ENCODE results near the gene SLC25A19. TPM values are rescaled to one million over a fixed set of nuclear protein-coding genes. Genes with fewer than 3 reads are reported as not detected.
A peak's percentile ranks its signal among the peaks of the same experiment; 100 is the strongest.

Gene SLC25A19
- total RNA-seq, 1 experiment from 2014 or later, result 21.0 TPM

DNA sequence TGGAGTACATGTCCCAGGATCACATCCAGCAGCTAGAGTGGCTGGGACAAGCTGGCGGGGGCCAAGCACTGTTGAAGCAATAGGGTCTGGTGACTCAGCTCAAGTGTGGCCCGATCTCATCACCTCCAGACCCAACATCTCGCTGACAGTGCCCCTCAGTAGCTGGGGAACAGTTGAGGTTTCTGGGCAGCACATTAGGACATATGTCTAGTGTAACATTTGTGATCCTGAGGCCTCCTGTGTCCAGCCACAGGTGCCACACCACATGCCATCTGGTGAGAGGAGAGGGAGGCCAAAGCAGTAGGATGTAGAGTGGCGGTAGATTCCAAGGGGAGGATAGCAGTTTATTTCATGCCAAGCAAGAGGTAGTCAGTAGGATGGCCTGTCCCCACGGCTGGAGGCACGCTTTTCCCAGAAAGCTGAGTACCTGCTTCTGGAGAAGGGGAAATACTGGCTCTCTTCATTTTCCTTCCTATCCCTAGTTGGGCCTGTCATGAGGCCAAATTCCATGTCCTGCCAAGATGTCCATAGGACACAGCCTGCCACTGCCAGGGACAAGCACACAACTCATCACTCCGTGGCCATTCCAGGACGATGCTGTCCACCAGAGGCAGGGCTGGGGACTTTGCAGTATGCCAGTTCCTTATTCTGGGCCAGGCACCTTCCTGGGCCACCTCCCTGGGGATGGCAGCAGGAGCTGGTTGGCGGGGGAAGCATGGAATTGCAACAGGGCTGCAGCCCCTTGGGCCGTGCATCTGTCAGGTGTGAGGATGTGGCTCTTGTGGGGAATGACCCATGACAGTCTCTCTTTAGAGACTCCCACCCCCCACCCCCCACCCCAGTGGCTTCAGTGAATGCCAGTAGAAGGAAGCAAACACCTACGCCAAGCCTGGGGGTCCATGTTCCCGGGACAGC is 51.9 kb downstream of the SLC25A19 start:
- in situ Hi-C loops (cut with HindIII; ENCODE audit: low pct_unique_long_range_greater_than_20kb, low sequenced_read_pairs), result no loop called here
- DNase-seq (ENCODE audit: low read depth, low spot score), result no peak

DNA sequence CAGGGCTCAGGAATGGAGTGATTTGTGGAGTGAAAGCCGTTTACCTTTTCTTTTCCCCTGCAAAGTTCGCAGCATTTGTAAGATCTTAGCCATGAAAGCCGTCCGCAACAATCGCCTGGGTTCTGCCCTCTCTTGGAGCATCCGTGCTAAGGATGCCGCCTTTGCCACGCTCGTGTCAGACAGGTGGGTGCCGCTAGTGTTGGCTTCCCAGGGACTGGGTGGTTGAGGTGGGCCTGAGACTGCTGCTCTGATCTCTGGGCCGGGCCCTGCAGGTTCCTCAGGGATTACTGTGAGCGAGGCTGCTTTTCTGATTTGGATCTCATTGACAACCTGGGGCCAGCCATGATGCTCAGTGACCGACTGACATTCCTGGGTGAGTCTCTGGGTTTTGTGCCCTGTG is 56.4 kb downstream of the SLC25A19 start:
- in situ Hi-C loops (cut with HindIII; ENCODE audit: low pct_unique_long_range_greater_than_20kb, low sequenced_read_pairs), result no loop called here

DNA sequence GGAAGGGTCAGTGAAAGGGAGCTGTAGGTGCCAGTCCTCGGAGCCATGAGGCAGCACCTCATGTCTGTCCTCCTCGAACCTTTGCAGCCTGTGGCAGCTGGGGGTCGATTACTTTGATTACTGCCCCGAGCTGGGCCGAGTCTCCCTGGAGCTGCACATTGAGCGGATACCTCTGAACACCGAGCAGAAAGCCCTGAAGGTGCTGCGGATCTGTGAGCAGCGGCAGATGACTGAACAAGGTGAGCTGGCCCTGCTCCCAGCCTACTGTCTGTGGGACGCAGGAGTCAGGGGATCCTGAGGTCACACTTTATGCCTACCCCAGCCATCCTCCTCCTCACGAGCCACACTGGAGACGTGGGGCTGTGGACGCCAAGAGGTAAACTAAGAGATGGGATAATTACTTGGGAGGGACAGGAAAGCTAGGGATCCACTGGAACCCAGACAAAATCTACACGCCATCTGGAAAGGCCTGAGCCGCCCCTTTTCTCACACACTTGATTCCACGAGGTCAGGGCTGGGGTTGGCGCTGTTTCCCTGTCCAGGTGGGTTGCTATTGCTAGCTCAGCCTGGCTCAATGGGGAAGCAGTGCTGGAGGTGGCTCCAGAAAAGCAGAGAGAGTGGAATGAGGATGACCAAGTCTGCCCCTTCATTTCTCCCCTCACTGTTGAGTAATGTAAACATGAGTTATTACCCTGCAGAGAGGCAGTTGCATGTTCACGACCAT is 57.3 kb downstream of the SLC25A19 start:
- no peak for DNase-seq (ENCODE audit: low read depth, low spot score)
- in situ Hi-C loops (cut with HindIII; ENCODE audit: low pct_unique_long_range_greater_than_20kb, low sequenced_read_pairs), result no loop called here

More for the DNA sequence above, 56.4 kb downstream of the SLC25A19 start:
- no peak for DNase-seq (ENCODE audit: low read depth, low spot score)

DNA sequence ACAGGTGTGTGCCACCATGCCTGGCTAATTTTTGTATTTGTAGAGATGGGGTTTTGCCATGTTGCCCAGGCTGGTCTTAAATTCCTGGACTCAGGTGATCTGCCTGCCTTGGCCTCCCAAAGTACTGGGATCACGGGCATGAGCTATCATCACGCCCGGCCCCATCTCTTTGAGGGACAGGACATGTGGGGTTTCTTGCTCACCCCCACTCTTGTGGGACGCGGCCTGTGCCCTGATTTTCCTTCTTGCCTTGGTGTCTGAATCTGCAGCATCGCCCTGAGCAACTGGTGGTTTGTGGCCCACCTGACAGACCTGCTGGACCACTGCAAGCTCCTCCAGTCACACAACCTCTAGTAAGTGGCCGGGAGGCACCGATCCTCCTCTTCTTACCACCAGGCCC is 58.2 kb downstream of the SLC25A19 start:
- in situ Hi-C loops (cut with HindIII; ENCODE audit: low pct_unique_long_range_greater_than_20kb, low sequenced_read_pairs), result no loop called here
- DNase-seq (ENCODE audit: low read depth, low spot score), result no peak

DNA sequence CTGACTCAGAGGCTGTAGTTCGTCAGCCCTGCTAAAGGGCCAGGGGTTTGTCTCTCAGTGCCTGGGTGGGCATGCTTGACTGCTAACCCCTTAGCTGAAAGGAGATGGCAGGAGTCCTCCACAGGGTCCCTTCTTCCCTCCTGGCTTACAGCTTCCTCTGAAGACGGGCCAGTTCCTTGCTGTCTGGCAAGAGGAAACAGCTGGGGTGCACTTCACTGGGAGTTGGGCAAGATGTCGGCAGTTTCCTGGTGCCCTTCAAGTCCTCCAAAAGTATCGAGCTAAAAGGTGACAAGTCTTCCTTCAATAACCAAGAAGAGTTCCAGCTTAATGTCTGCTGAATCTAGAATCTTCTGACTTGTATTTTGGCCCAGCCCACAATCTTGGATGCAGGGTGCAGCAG is 60.4 kb downstream of the SLC25A19 start:
- DNase-seq (ENCODE audit: low read depth, low spot score), result no peak
- in situ Hi-C loops (cut with HindIII; ENCODE audit: low pct_unique_long_range_greater_than_20kb, low sequenced_read_pairs), result no loop called here

DNA sequence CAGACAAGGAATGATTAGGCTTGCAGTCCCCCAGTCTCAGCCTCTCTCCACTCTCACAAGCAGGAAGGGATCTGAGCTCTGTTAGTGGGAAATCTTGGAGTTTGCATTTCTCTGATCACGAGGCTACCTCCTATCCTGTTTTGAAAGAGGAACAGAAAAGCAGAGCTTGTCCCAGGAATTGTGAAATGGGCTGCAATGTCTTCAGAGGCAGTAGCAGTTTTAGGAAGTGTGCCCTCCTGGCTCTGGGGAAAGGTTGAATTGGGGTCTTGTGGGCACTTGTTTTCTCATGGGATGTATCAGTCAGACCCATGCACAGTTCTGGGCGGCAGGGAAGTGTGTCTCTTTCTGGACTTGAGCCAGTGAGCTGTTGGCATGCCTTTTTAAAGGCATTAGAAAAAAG is 60.9 kb downstream of the SLC25A19 start:
- in situ Hi-C loops (cut with HindIII; ENCODE audit: low pct_unique_long_range_greater_than_20kb, low sequenced_read_pairs), result no loop called here
- peak; percentile 50 for DNase-seq (ENCODE audit: low read depth, low spot score)

DNA sequence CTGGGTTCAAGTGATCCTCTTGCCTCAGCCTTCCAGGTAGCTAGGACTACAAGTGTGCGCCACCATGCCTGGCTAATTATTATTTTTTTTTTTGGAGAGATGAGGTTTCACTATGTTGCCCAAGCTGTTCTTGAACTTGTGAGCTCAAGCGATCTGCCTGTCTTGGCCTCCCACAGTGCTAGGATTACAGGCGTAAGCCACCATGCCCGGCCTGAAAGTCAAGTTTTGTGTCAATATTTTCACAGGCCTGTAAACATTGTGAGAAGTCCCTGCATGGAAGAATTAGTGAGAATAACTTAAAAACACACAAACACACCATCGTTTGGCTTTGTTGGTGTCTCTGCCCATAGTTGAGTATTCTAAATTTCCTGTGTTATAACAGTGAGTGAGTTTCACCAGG is 61.5 kb downstream of the SLC25A19 start:
- in situ Hi-C loops (cut with HindIII; ENCODE audit: low pct_unique_long_range_greater_than_20kb, low sequenced_read_pairs), result no loop called here
- DNase-seq (ENCODE audit: low read depth, low spot score), result no peak

DNA sequence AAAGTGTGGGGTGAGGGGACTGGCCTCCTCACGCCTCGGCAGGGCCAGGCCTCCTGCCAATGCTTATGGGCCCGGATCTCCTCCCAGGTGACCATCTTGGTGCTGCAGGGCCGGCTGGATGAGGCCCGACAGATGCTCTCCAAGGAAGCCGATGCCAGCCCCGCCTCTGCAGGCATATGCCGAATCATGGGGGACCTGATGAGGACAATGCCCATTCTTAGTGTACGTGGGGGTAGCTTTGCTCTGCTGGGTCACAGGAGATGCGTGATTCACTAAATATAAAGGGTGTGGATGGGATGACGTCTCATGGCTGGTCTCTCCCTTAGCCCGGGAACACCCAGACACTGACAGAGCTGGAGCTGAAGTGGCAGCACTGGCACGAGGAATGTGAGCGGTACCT is 64.2 kb downstream of the SLC25A19 start:
- in situ Hi-C loops (cut with HindIII; ENCODE audit: low pct_unique_long_range_greater_than_20kb, low sequenced_read_pairs), result no loop called here

More for the DNA sequence above, 64.2 kb downstream of the SLC25A19 start:
- DNase-seq (ENCODE audit: low read depth, low spot score), result no peak

Other genes with a start within 250 kb of the SLC25A19 start
- gene ATP5PD, start 242.5 kb downstream of the SLC25A19 start, total RNA-seq (2014; rRNA removed; shearing (Covaris generic)), result 557 and 623 TPM in 2 replicates
- 23.3 and 26.6 TPM in 2 replicates for gene KCTD2, start 242.2 kb downstream of the SLC25A19 start, total RNA-seq (2014; rRNA removed; shearing (Covaris generic))
- gene SLC16A5, start 201.5 kb downstream of the SLC25A19 start, total RNA-seq (2014; rRNA removed; shearing (Covaris generic)), result 0.19 TPM in 1 of 2 replicates, not detected in the other
- 4.9 and 5.4 TPM in 2 replicates for gene ARMC7, start 179.5 kb downstream of the SLC25A19 start, total RNA-seq (2014; rRNA removed; shearing (Covaris generic))
- 44.5 and 46.7 TPM in 2 replicates for gene NT5C, start 157.7 kb downstream of the SLC25A19 start, total RNA-seq (2014; rRNA removed; shearing (Covaris generic))
- 148 and 158 TPM in 2 replicates for gene JPT1, start 134.9 kb downstream of the SLC25A19 start, total RNA-seq (2014; rRNA removed; shearing (Covaris generic))
- gene SUMO2, start 106.5 kb downstream of the SLC25A19 start, total RNA-seq (2014; rRNA removed; shearing (Covaris generic)), result 206 and 213 TPM in 2 replicates
- 46.0 and 49.4 TPM in 2 replicates for gene NUP85, start 83.8 kb downstream of the SLC25A19 start, total RNA-seq (2014; rRNA removed; shearing (Covaris generic))
- gene GGA3, start 27.8 kb downstream of the SLC25A19 start, total RNA-seq (2014; rRNA removed; shearing (Covaris generic)), result 15.7 and 17.4 TPM in 2 replicates
- gene MRPS7, start 27.6 kb downstream of the SLC25A19 start, total RNA-seq (2014; rRNA removed; shearing (Covaris generic)), result 184 and 188 TPM in 2 replicates
- 20.8 and 22.9 TPM in 2 replicates for gene MIF4GD, start 18.2 kb downstream of the SLC25A19 start, total RNA-seq (2014; rRNA removed; shearing (Covaris generic))
- 146 and 154 TPM in 2 replicates for gene GRB2, start 116.2 kb upstream of the SLC25A19 start, total RNA-seq (2014; rRNA removed; shearing (Covaris generic))
- gene TMEM94, start 167.2 kb upstream of the SLC25A19 start, total RNA-seq (2014; rRNA removed; shearing (Covaris generic)), result 37.3 and 51.7 TPM in 2 replicates
- gene CASKIN2, start 226.1 kb upstream of the SLC25A19 start, total RNA-seq (2014; rRNA removed; shearing (Covaris generic)), result 3.5 and 5.8 TPM in 2 replicates
- gene TSEN54, start 227.1 kb upstream of the SLC25A19 start, total RNA-seq (2014; rRNA removed; shearing (Covaris generic)), result 25.8 and 26.2 TPM in 2 replicates
- 6.6 and 9.8 TPM in 2 replicates for gene LLGL2, start 236.3 kb upstream of the SLC25A19 start, total RNA-seq (2014; rRNA removed; shearing (Covaris generic))